BJ (cell line): ENCODE data around the gene BRD4. TPM values are rescaled to one million over a fixed set of nuclear protein-coding genes. Genes with fewer than 3 reads are reported as not detected.
A peak's percentile ranks its signal among the peaks of the same experiment; 100 is the strongest.
"Not testable (repeated sequence)": the region's sequence is repeated elsewhere in the genome, so short reads cannot be mapped to it uniquely, and the experiment has no call there.

Source experiments
- CTCF ChIA-PET: fragments of 350-600 bp; formaldehyde crosslinking; extraction: SDS; loops from one replicate; lab custom pipeline; 2021; ENCODE audit warnings: antibody characterized with exemption, inconsistent platforms; lab: Yijun Ruan, JAX
- POLR2A ChIA-PET: fragments of 300-600 bp; sonication (Branson Sonifier 250); formaldehyde crosslinking; extraction: SDS; loops from one replicate; lab custom pipeline; 2021; ENCODE audit warnings: antibody characterized with exemption; lab: Charles Lee
- DNase-seq: peaks from one replicate; pipeline ENCODE4 v3.0.0-alpha.2; 2011; ENCODE audit warnings: low read depth
- H3K27me3 ChIP-seq: 2 replicates; pipeline ENCODE4 v1.6.0; 2011; ENCODE audit warnings: low read length; ENCODE audit not compliant: control insufficient read depth, insufficient read depth
- H3K36me3 ChIP-seq: 2 replicates; pipeline ENCODE4 v1.5.1; 2011; ENCODE audit warnings: low read length; ENCODE audit not compliant: control insufficient read depth, insufficient read depth
- H3K4me3 ChIP-seq: 2 replicates; pipeline ENCODE4 v1.5.1; 2011; ENCODE audit warnings: low read depth, mild to moderate bottlenecking, control low read depth, low read length
- polyA plus RNA-seq: library from polyadenylated mRNA; depleted of rRNA; stranded (reverse); fragments of >200 nt; gene quantifications from 2 replicates; pipeline ENCODE4 v1.2.3, GENCODE V29; 2011
- TF ChIP-seq, protein P1 (sequence below): IDR thresholded peaks from 2 replicates; pipeline ENCODE4 v1.5.1; 2011; ENCODE audit warnings: low read depth, mild to moderate bottlenecking, control low read depth, inconsistent platforms, low read length, moderate library complexity; ENCODE audit not compliant: insufficient read depth

BRD4 gene
- polyA plus RNA-seq, 1 experiment, result 9.5 TPM

DNA sequence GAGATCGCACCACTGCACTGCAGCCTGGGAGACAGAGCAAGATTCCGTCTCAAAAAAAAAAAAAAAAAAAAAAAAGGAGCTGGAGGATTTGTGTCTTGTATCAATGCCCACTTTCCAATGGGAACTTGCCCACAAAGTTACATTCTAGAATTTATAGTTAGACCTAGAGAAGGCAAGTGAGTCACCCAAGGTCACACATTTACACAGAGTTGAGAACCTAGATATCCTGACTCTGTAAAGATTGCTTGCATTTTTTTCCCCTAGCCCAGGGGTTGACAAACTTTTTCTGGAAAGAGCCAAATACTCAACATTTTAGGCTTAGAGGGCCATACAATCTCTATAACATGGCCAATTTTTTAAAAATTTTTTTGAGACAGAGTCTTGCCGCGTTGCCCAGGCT is 7.7 kb upstream of the BRD4 start:
- CTCF ChIA-PET, result no interaction called here
- no peak for DNase-seq
- POLR2A ChIA-PET, result interaction anchor here (0.7 kb wide), 1 partner anchor 41 kb away, joined by 4 read pairs; no protein-coding TSS in a partner anchor
- H3K36me3 ChIP-seq, result 0 out of 2 replicates have a peak, but pooled peaks cover 1% of the 10 kb centered on the region
- no peak overlapping the region for H3K4me3 ChIP-seq
- no peaks in the 10 kb centered on the region for H3K27me3 ChIP-seq
- TF ChIP-seq, protein P1, sequence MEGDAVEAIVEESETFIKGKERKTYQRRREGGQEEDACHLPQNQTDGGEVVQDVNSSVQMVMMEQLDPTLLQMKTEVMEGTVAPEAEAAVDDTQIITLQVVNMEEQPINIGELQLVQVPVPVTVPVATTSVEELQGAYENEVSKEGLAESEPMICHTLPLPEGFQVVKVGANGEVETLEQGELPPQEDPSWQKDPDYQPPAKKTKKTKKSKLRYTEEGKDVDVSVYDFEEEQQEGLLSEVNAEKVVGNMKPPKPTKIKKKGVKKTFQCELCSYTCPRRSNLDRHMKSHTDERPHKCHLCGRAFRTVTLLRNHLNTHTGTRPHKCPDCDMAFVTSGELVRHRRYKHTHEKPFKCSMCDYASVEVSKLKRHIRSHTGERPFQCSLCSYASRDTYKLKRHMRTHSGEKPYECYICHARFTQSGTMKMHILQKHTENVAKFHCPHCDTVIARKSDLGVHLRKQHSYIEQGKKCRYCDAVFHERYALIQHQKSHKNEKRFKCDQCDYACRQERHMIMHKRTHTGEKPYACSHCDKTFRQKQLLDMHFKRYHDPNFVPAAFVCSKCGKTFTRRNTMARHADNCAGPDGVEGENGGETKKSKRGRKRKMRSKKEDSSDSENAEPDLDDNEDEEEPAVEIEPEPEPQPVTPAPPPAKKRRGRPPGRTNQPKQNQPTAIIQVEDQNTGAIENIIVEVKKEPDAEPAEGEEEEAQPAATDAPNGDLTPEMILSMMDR, result no peak

DNA sequence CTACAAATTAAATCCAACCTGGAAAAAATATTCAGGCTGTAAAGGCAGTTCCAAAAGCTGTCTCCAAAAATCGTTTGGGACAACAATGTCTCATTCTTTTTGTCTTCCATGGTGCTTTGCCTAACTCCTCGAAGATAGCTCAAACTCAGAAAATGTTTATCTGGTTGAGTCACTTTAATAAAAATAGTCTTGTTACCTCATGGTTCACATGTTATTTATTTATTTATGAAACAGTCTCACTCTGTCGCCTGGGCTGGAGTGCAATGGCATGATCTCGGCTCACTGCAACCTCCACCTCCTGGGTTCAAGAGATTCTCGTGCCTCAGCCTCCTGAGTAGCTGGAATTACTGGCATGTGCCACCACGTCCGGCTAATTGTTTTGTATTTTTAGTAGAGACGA is 4.9 kb upstream of the BRD4 start:
- ChIA-PET POLR2A (no interaction called here), CTCF (interaction anchor here (1.6 kb wide), 1 partner anchor 85 kb away, joined by 3 read pairs; no protein-coding TSS in a partner anchor)
- TF ChIP-seq, protein P1, result no peak
- no peaks in the 10 kb centered on the region for H3K27me3 ChIP-seq
- peak; percentile 72 for DNase-seq
- H3K36me3 ChIP-seq, result 0 out of 2 replicates have a peak, but pooled peaks cover 1% of the 10 kb centered on the region
- H3K4me3 ChIP-seq, result no peak overlapping the region

DNA sequence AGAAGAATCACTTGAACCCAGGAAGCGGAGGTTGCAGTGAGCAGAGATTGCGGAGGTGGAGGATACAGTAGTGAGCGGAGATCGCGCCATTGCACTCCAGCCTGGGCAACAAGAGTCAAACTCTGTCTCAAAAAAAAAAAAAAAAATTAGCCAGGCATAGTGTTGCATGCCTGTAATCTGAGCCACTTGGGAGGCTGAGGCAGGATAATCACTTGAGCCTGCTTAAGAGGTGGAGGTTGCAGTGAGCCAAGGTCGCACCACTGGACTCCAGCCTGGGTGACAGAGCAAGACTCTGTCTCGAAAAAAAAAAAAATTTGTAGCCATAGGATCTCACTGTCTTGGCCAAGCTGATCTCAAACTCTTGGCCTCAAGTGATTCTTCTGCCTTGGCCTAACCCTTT is 3.7 kb upstream of the BRD4 start:
- CTCF ChIA-PET, result interaction anchor here (0.6 to 1.1 kb wide), 2 partner anchors 11 to 39 kb away, joined by 3 to 4 read pairs; no protein-coding TSS in a partner anchor
- H3K27me3 ChIP-seq, POLR2A ChIA-PET, H3K4me3 ChIP-seq, DNase-seq, H3K36me3 ChIP-seq: not testable (repeated sequence)

DNA sequence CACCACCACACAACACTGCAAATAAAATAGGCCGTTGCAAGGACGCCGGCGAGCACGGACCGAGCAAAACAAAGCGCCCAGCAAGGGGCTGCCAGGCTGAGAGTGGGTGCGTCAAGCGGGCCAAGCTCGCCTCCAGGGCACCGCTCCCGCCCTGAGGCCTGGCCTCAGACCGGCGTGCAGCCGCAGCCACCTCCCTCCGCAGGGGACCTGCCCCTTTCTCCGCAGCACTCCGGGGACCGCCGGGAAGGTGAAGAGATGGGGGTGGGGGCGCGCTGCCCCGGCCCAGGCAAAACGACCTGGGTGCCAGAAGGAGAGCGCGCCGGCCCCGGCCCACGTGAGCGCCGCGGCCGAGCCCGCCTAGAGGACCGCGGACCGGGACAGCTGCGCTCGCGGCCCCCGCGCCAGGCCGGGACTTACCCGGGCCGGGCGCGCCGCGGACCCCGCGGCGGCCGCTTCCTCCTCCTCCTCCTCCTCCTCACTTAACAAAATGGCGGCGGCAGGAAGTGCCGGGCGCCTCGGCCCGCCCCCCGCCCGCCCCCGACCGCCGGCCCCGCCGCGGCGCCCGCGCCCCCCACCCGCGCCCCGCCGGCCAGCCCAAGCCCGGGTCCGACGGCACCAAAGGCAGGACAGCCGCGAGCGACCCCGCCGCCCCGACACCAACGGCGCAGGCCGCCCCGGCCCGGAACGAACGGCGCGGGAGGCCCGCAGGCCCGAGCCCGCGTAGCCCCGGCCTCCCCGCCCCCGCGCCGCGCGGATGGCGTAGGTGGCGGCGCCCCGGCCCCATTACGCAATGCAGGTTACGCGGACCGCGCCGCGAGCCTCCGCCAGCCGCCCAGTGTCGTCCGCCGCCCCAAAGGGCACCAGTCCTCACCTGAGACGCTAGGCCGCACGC is 674 bp downstream of the BRD4 start:
- DNase-seq, result no peak
- H3K27me3 ChIP-seq, result no peaks in the 10 kb centered on the region
- POLR2A ChIA-PET, result no interaction called here
- TF ChIP-seq, protein P1, result no peak
- H3K36me3 ChIP-seq, result no peaks in the 10 kb centered on the region
- H3K4me3 ChIP-seq, result peak overlapping the region; percentile 81
- CTCF ChIA-PET, result interaction anchor here (2.1 kb wide), 1 partner anchor 38 kb away, joined by 6 read pairs; no protein-coding TSS in a partner anchor

DNA sequence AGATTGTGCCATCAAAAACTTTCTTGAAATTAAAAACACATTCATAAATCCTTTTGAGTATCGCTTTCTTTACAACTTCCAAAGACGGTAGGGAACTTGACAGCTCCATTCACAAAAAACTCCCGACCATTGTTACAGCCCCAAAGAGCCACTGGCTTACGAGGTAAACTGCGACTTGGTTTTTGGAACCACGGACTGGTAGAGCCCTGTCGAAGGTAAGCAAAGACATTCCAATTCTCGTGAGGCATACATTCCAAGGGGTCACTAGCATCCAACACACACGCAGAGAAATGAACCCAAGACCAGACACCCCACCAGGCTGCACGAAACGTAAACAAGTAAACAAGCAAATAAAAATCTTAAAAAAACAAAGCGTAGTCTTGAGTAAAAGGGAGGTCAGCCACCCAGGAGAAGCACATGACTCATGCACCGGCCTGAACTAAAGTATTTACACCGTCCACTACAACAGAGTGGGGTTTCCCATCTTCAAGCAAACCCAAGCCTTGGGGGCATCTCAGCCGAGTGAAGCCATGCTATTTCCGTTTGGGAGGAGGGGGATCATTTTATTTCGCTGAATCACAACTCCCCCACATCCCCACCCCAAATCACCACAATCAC is 1.4 kb downstream of the BRD4 start:
- TF ChIP-seq, protein P1, result no peak
- ChIA-PET POLR2A (no interaction called here), CTCF (no interaction called here)
- no peaks in the 10 kb centered on the region for H3K36me3 ChIP-seq
- peak; percentile 55 for DNase-seq
- peak overlapping the region; percentile 81 for H3K4me3 ChIP-seq
- H3K27me3 ChIP-seq, result no peaks in the 10 kb centered on the region
